Right lobe of liver (tissue), 6 donors: ENCODE measurements around the gene ZNF33B. TPM values are rescaled to one million over a fixed set of nuclear protein-coding genes. Genes with fewer than 3 reads are reported as not detected.

Experiments
- ATAC-seq, 4 donors: fragments of 200-7000 bp; cut with Tn5 transposase; one replicate each; pipeline ENCODE4 v1.9.1; 2020; ENCODE audit warnings: mild to moderate bottlenecking in 4 of 4, moderate library complexity in 4 of 4
- DNase-seq, 3 donors: peaks; one replicate each; pipeline ENCODE4 v3.0.0-alpha.2; 2020
- H3K27ac ChIP-seq, 3 donors: fragments of 200-600 bp; one replicate each; pipeline ENCODE4 v1.8.0; 2022
- H3K27me3 ChIP-seq, 2 donors: fragments of 200-600 bp; one replicate each; pipeline ENCODE4 v1.8.0; 2022
- H3K36me3 ChIP-seq, 4 donors: fragments of 200-600 bp; sonication (generic) in 1 of 4; one replicate each; pipeline versions ENCODE4 v1.5.1 to v1.8.0; 2017 to 2022; ENCODE audit warnings: control low read depth in 1 of 4
- H3K4me1 ChIP-seq, 4 donors: fragments of 200-600 bp; sonication (generic) in 1 of 4; one replicate each; pipeline versions ENCODE4 v1.5.1 to v1.8.0; 2017 to 2022; ENCODE audit warnings: control low read depth in 1 of 4
- H3K4me3 ChIP-seq, 3 donors: fragments of 200-600 bp; one replicate each; pipeline ENCODE4 v1.8.0; 2022
- H3K9me3 ChIP-seq, 4 donors: fragments of 200-600 bp; sonication (generic) in 1 of 4; one replicate each; pipeline versions ENCODE4 v1.5.1 to v1.8.0; 2017 to 2022; ENCODE audit warnings: control low read depth in 1 of 4
- CTCF ChIP-seq, 4 donors: fragments of 200-600 bp in 3 of 4; fragments of 450-650 bp in 1 of 4; IDR thresholded peaks; one replicate each; pipeline versions ENCODE4 v1.5.1 to v1.8.0; 2016 to 2022; ENCODE audit warnings: antibody characterized with exemption in 4 of 4, mild to moderate bottlenecking in 2 of 4
- POLR2A ChIP-seq: fragments of 450-650 bp; IDR thresholded peaks from one replicate; pipeline ENCODE4 v1.6.1; 2017; ENCODE audit warnings: antibody characterized with exemption, mild to moderate bottlenecking
- WGBS: methylation state at CpG from one replicate; pipeline ENCODE4 v1.1.6; 2018; ENCODE audit warnings: low coverage, low lambda C conversion rate; ENCODE audit not compliant: insufficient coverage; ENCODE audit errors: missing lambda C conversion rate; 5-methylcytosine and 5-hydroxymethylcytosine counted together
- intact Hi-C, 2 donors: fragments of 100-400 bp; cut with DNase I; formaldehyde crosslinking; loops; one replicate each; pipeline versions ENCODE4 v1.11.2 to v1.14.1; 2022
- total RNA-seq, 6 experiments: library from RNA; depleted of rRNA in 2 of 6; stranded (reverse); fragments of >200 nt in 2 of 6; fragmentation: NEBNext Ultra II Directional in 3 of 6; extraction: Animal tissue kit (Norgen Biotek cat#: 25700) in 3 of 6; gene quantifications; one replicate each; pipeline versions ENCODE4 v1.1.0 to v1.2.4, GENCODE V29; 2016 to 2023
- donor health status: DM: no; HTN: yes; CAD: no.
- donor health status: DM: no; HTN: no; CAD: no.
- donor health status: DM: no; HTN: no; CAD: no.
- donor health status: DM: no; HTN: yes; CAD: no.
- donor health status: DM: no; HTN: yes; CAD: no.

The ZNF33B gene
- total RNA-seq, 6 experiments from 2014 or later = 6.1 to 22.1 (median 13.2) TPM

GRCh38 chr10:42552188-42553063, 85.9 kb downstream of the ZNF33B start:
- under 1% methylated on average over 48 of the region's 61 CpGs for WGBS
- ATAC-seq = peak; percentile 99

GRCh38 chr10:42551582-42552187, 86.7 kb downstream of the ZNF33B start:
- TF ChIP-seq POLR2A = no peak
- TF ChIP-seq CTCF (IDR thresholded peaks at IDR 0.05) = no peak
- H3K36me3 ChIP-seq = no peaks in the 10 kb centered on the region
- intact Hi-C loops = loop anchor here in 1 of 2 donors (10.0 kb wide), 2 partner anchors 233 to 553 kb away; partner anchors contain the start of gene BMS1
- H3K4me1 ChIP-seq = peaks cover 0 to 4% (median 0%) of the 10 kb centered on the region in 4 donors
- no peaks in the 10 kb centered on the region for H3K9me3 ChIP-seq
- H3K27me3 ChIP-seq = no peaks in the 10 kb centered on the region
- H3K4me3 ChIP-seq = peak overlapping the region; percentile 69 to 81 (median 76)
- H3K27ac ChIP-seq = no peak overlapping the region
- no peak for ATAC-seq
- DNase-seq = no peak
- 72% methylated on average over 10 of the region's 24 CpGs for WGBS

More at GRCh38 chr10:42552188-42553063, 85.9 kb downstream of the ZNF33B start:
- peak; percentile 69 for TF ChIP-seq POLR2A
- TF ChIP-seq CTCF (IDR thresholded peaks at IDR 0.05) = no peak
- Histone ChIP-seq H3K9me3 (no peaks in the 10 kb centered on the region), H3K36me3 (no peaks in the 10 kb centered on the region), H3K4me3 (peak overlapping the region; percentile 69 to 81 (median 76)), H3K27ac (peak overlapping the region in 1 of 3 donors; percentile 48), H3K27me3 (no peaks in the 10 kb centered on the region), H3K4me1 (peaks cover 0 to 4% (median 0%) of the 10 kb centered on the region in 4 donors)
- intact Hi-C loops = loop anchor here in 1 of 2 donors (10.0 kb wide), 2 partner anchors 232 to 552 kb away; partner anchors contain the start of gene BMS1
- DNase-seq = peak; percentile 96 to 98 (median 98)

GRCh38 chr10:42549851-42550250, 88.5 kb downstream of the ZNF33B start:
- ATAC-seq (no peak), DNase-seq (no peak)
- no peaks in the 10 kb centered on the region for H3K9me3 ChIP-seq
- no peak overlapping the region for H3K4me3 ChIP-seq
- peaks cover 0 to 4% (median 0%) of the 10 kb centered on the region in 4 donors for H3K4me1 ChIP-seq
- H3K36me3 ChIP-seq = no peaks in the 10 kb centered on the region
- 92% methylated on average over 3 of the region's 3 CpGs for WGBS
- TF ChIP-seq POLR2A (no peak), CTCF (IDR thresholded peaks at IDR 0.05) (no peak)
- H3K27ac ChIP-seq = no peak overlapping the region
- H3K27me3 ChIP-seq = no peaks in the 10 kb centered on the region
- intact Hi-C loops = loop anchor here in 1 of 2 donors (10.0 kb wide), 2 partner anchors 235 to 555 kb away; partner anchors contain the start of gene BMS1

- no peak overlapping the region for H3K4me3 ChIP-seq
- no peaks in the 10 kb centered on the region for H3K36me3 ChIP-seq
- DNase-seq (no peak), ATAC-seq (no peak)
- peaks cover 0 to 4% (median 0%) of the 10 kb centered on the region in 4 donors for H3K9me3 ChIP-seq
- H3K4me1 ChIP-seq = no peaks in the 10 kb centered on the region
- H3K27me3 ChIP-seq = no peaks in the 10 kb centered on the region
- no peak overlapping the region for H3K27ac ChIP-seq
- TF ChIP-seq POLR2A = no peak
- TF ChIP-seq CTCF (IDR thresholded peaks at IDR 0.05) = no peak
- 96% methylated on average over 3 of the region's 3 CpGs for WGBS
- intact Hi-C loops = no loop called here
Observed at GRCh38 chr10:42548254-42548653, 90.1 kb downstream of the ZNF33B start.
